Right lung (tissue), 5 donors: Measurements from ENCODE around the gene TOM1L2. TPM values are rescaled to one million over a fixed set of nuclear protein-coding genes. Genes with fewer than 3 reads are reported as not detected.
A peak's percentile ranks its signal among the peaks of the same experiment; 100 is the strongest.
"Not testable (repeated sequence)": the region's sequence is repeated elsewhere in the genome, so short reads cannot be mapped to it uniquely, and the experiment has no call there.

ENCODE experiments used
- DNase-seq, 2 donors: peaks; one replicate each; pipeline ENCODE4 v3.0.0-alpha.2; 2013
- polyA plus RNA-seq, 5 donors: library from polyadenylated mRNA; unstranded; fragments of 120-200 nt; gene quantifications; one replicate each; pipeline versions ENCODE4 v1.2.1 to v1.2.3, GENCODE V29; 2013; ENCODE audit warnings: inconsistent platforms in 1 of 5, low replicate concordance in 1 of 5; ENCODE audit not compliant: insufficient read length in 5 of 5, insufficient read depth in 1 of 5

TOM1L2 gene
- polyA plus RNA-seq, 5 donors: 37.7 to 63.8 (median 52.2) TPM

DNA sequence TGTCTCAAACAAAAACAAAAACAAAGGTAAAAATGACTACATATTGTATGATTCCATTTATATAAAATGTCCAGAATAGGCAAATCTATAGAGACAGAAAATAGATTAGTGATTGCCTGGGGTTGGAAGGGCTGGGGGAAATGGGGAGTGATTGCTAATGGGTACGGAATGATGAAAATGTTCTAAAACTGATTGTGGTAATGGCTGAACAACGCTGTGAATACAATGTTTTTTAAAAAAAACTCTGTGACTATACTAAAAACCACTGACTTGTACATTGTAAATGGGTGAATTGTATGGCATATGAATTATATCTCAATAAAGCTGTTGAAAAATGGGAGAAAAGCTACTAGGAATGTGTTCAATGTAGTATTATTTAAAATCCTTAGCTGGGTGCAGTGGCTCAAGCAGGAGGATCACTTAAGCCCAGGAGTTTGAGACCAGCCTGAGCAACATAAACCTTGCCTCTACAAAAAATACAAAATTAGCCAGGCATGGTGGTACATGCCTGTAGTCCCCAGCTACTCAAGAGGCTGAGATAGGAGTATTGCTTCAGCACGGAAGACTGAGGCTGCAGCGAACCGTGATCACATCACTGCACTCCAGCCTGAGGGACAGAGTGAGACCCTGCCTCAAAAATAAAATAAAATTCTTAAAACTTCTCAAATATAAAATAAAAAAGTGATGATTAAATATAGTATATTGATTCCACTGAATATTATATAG lies 47.9 kb downstream of the TOM1L2 start:
- DNase-seq: no peak

- no peak for DNase-seq
These were observed 50.1 kb downstream of the TOM1L2 start for GRCh38 chr17:17922070-17922614.

DNA sequence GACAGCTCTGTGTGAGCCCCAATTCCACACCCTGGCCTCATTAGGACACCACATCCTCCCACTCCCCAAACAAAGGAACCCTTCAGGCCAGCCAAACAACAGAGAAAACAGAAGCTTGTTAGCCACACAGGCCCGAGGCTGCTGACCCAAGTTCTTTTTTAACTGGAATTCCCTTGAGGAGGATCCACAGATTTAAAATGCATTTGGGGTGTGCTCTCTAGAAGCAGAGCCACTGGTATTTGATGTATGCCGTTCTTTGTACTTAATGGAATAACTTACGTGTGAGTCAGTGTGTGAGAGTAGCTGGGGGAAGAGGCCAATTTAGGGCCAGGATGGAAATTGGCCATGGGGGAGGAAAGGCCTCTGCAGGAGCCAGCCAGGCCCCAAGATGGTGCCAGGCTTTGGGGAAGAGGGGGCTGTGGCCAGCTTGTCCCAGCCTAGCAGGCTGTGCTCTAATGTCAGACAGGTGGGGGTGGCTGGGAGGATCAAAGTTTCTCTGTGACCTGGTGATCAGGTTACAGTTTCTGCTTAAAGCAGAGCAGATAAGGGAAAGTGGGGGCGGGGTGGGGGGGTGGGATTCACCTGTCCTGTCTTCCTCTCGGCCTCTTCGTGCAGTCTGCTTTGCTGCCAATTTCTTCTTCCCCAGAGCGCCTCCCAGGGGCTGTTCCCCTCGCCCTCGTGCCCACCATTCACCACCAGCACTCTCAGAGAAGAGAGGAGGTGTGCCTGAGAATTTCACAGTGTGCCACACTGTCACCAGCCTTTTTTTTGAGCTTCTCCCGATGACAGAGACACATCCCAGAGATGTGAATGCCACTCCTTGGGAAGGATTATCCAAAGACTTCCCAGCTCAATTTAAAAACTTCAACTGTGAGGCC lies 50.8 kb downstream of the TOM1L2 start:
- no peak for DNase-seq

DNA sequence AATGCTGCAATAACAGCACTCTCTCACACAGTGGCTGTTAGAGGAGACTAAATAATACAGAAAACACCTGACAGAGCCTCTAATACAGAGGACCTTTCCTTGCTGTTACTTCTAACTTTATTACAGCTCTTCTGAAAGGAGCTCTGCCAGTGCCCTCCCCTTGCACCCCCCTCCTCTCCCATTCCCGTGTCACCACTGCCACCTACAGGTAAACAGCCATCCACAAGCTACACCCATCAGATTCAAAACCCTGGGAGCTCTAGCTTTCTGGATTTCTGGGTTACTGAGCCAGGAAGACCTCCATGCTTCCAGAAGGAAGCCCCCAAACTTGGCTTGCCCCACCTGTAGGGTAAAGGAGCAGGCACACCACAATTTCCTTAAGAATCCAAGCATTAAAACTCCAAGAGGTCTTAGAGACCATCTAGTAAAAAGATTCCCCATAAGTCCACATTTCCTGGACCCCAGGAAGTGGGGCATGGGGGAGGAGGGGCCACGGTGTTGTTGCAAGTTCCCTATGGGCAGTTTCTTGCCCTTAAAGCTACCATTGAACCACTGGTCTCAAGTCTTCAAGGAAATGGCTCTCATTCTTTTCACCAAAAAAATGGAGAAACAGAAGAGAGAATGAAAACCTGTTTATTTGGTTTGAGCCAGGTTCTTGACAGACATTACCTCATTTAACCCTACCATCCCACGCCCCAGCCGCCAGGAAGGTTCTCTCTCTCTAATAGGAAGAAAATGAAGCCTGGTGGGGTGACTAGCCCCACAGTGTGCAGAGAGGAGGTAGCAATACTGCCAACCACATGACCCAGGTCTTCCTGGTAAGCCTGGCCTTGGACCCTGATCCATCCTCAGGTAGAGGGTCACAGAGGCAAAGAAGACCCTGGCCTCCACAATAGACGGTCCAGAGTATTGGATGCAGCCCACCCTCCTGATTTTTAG lies 52.8 kb downstream of the TOM1L2 start:
- peak; percentile 55 to 73 for DNase-seq

- no peak for DNase-seq
These were observed 54.8 kb downstream of the TOM1L2 start for GRCh38 chr17:17917394-17917793.

GRCh38 chr17:17915183-17915582 lies 57.0 kb downstream of the TOM1L2 start:
- DNase-seq: no peak

GRCh38 chr17:17913695-17914332 lies 58.4 kb downstream of the TOM1L2 start:
- no peak for DNase-seq

DNA sequence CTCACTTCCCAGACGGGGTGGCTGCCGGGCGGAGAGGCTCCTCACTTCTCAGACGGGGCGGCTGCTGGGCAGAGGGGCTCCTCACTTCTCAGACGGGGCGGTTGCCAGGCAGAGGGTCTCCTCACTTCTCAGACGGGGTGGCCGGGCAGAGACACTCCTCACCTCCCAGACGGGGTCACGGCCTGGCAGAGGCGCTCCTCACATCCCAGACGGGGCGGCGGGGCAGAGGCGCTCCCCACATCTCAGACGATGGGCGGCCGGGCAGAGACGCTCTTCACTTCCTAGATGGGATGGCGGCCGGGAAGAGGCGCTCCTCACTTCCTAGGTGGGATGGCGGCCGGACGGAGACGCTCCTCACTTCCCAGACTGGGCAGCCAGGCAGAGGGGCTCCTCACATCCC lies 59.9 kb downstream of the TOM1L2 start:
- not testable (repeated sequence) for DNase-seq

DNA sequence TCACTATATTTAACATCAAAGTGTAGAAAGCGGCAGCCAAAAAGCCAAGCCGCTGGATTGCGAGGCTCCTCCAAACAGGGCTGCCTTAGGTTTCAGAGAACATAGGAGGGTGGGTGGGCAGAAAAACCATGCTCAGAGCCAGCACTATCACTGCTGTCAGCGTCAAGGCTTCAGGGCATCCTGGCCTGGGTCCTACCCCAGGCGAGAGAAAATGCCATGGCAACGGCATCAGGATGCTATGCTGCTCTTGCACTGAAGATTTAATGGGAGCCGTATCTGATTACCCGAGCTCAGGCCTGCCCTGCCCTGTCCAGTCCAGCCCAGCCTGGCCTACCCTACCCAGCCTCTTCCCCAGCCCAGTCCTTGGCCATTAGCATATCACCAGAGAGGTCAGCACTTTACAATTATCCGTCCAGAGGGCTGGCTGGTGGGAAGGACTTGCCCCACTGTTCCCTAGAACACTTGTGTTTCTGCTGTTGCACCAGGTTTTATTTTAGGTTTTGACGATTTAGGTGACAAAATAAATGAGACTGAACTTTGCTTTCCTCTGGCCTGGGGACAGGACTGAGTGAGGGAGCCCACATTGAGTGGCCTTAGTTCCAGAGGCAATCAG lies 61.1 kb downstream of the TOM1L2 start:
- DNase-seq: no peak

GRCh38 chr17:17910060-17910459 lies 62.1 kb downstream of the TOM1L2 start:
- DNase-seq: no peak

- no peak for DNase-seq
These were observed 63.1 kb downstream of the TOM1L2 start for GRCh38 chr17:17909078-17909477.

- DNase-seq: no peak
These were observed 64.7 kb downstream of the TOM1L2 start for GRCh38 chr17:17907469-17907868.

GRCh38 chr17:17906418-17907215 lies 65.6 kb downstream of the TOM1L2 start:
- no peak for DNase-seq

GRCh38 chr17:17905036-17905320 lies 67.2 kb downstream of the TOM1L2 start:
- DNase-seq: no peak

DNA sequence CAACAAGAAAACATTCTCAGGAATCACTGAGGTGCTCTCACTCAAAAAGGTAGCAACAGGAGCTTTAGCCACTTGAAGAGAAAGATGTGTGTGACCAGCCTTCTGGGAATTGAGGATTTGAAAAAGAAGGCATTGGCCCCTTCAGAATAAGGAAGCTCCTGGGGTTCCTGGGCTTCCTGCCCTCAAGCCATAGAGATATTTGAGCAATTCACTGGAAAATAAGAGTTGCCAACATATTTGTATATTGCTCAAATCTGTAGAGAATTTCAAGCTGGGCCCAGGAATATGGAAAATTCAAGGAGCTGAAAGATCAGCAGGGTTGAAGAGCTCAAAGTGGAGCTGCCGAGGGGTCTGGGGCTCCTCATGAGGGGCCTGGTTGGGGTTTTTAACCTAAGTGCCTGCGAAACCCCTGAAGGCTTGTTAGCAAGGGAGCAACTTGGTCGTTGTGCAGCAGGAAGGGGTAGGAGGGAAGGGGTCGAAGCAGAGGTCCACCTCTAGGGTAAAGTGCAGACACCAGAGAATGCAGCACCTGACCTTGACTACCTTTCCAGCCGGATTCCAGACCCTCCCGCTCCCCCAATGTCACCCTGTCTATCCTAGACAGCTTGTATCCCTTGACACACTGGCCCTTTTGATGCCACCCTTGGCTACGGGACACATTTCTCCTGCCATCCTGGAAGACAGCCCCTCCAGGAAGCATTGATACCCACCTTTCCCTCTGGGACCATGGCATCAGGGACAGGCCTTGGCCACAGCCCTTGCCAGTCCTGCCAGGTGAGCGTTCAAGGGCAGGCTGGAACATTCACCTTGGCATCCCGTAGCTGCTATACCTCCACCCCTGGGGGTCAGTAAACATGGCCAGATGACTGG lies 67.8 kb downstream of the TOM1L2 start:
- DNase-seq: peak in 1 of 2 donors; percentile 21

DNA sequence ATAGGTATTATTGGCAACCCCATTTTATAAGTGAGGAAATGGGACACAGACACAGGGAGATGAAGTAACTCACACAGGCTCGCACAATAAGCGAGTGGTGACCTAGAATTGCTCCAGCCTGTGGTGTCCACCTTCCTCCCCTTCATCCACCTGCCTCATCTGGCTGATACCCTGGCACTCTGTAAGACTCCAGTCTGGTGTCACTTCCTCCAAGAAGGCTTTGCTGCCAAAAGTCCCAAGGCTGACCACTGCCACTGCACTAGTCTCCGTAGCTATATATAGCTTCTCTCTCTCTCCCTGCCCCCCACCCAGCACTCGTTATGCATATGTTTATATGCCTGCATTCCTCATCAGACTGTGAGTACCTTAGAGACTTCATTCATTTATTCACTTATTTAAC lies 69.3 kb downstream of the TOM1L2 start:
- DNase-seq: no peak

- DNase-seq: no peak
These were observed 69.8 kb downstream of the TOM1L2 start for GRCh38 chr17:17902376-17902775.

DNA sequence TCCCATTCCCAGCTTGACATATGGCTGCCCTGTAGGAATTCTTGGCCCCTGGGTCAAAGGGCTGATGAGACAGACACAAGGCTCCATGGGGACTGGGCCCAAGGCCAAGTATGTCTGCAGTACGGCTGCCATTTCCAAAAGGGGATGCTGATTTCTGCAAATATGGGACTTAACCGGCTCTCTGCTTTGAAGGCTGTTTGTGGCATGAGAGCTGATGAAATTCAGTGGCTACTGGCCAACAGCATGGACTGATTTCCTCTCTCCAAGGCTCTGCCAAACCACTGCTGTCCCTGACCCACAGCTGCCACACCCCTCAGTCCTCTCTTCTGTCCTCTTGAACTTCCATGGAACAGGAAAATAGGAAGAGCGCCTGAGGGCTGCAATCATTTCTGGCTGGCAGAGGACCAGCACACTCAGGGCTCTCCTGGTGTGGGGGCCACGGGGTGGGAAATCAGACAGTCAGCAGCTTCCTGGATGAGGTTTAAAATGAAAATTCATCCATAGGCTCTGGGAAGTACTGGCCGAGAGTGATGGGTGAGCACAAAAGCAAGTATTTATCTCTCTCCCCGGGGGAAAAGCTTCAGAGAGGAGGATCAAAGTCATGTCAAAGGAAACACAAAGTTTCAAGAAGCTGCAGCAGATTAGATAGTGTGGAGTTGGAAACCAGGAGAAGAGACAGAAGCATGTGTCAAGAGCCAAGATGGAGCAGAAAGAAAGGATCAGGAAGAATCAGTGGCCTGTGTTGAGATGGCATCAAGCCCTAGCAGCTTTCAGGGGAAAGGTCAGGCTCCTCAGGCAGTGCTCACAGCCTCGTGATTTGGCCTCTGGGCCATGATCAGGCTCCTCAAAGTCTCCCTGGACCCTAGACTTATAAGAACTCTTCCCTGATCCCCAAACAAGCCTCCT lies 71.3 kb downstream of the TOM1L2 start:
- DNase-seq: peak; percentile 91 to 95
